Vagina (tissue), 2 donors: ENCODE data around the gene ARMC9. TPM values are rescaled to one million over a fixed set of nuclear protein-coding genes. Genes with fewer than 3 reads are reported as not detected.

Source experiments
- DNase-seq, 2 donors: peaks; one replicate each; pipeline ENCODE4 v3.0.0-alpha.2; 2017; ENCODE audit errors: extremely low spot score in 2 of 2
- H3K27ac ChIP-seq: fragments of 200-600 bp; sonication (generic); one replicate; pipeline ENCODE4 v1.5.1; 2019
- H3K27me3 ChIP-seq: fragments of 200-600 bp; sonication (generic); one replicate; pipeline ENCODE4 v1.5.1; 2019
- H3K36me3 ChIP-seq, 2 donors: fragments of 200-600 bp; sonication (generic); one replicate each; pipeline ENCODE4 v1.5.1; 2017 to 2019
- H3K4me1 ChIP-seq: fragments of 200-600 bp; sonication (generic); one replicate; pipeline ENCODE4 v1.5.1; 2019
- H3K4me3 ChIP-seq, 2 donors: fragments of 200-600 bp; sonication (generic); 1 replicate in 1 of 2; 2 replicates in 1 of 2; pipeline ENCODE4 v1.5.1; 2016 to 2019
- H3K9me3 ChIP-seq: fragments of 200-600 bp; sonication (generic); one replicate; pipeline ENCODE4 v1.5.1; 2019
- CTCF ChIP-seq, 3 experiments: fragments of 450-650 bp in 2 of 3; fragments of 200-600 bp in 1 of 3; sonication (generic) in 1 of 3; IDR thresholded peaks; one replicate each; pipeline ENCODE4 v1.5.1; 2017 to 2019; ENCODE audit warnings: antibody characterized with exemption in 3 of 3, mild to moderate bottlenecking in 2 of 3, moderate library complexity in 2 of 3
- POLR2A ChIP-seq, 2 donors: fragments of 450-650 bp; IDR thresholded peaks; one replicate each; pipeline ENCODE4 v1.6.1; 2017; ENCODE audit warnings: antibody characterized with exemption in 2 of 2, mild to moderate bottlenecking in 2 of 2, moderate library complexity in 2 of 2
- POLR2AphosphoS5 ChIP-seq, 2 donors: sonication (generic); formaldehyde crosslinking; IDR thresholded peaks; one replicate each; pipeline ENCODE4 v1.9.0; 2017; ENCODE audit warnings: antibody characterized with exemption in 2 of 2, mild to moderate bottlenecking in 2 of 2, low read depth in 1 of 2; ENCODE audit not compliant: insufficient read depth in 1 of 2
- intact Hi-C: fragments of 100-400 bp; cut with DNase I; formaldehyde crosslinking; loops from one replicate; pipeline ENCODE4 v1.15.1; 2023
- total RNA-seq: library from RNA; depleted of rRNA; stranded (reverse); fragments of >200 nt; gene quantifications from one replicate; pipeline ENCODE4 v1.2.3, GENCODE V29; 2016

ARMC9 gene
- total RNA-seq, 1 donor from 2014 or later, result 16.0 TPM

GRCh38 chr2:231199219-231199618, 788 bp downstream of the ARMC9 start:
- intact Hi-C loops, result no loop called here
- Histone ChIP-seq H3K27me3 (no peaks in the 10 kb centered on the region), H3K36me3 (no peaks in the 10 kb centered on the region), H3K4me3 (peak overlapping the region; percentile 66 to 80), H3K4me1 (peaks cover 17% of the 10 kb centered on the region), H3K27ac (no peak overlapping the region), H3K9me3 (no peaks in the 10 kb centered on the region)
- no peak for DNase-seq
- no peak for TF ChIP-seq CTCF (IDR thresholded peaks at IDR 0.05)
- TF ChIP-seq POLR2A (IDR thresholded peaks at IDR 0.05), result no peak
- TF ChIP-seq POLR2AphosphoS5 (IDR thresholded peaks at IDR 0.05; ENCODE audit: insufficient read depth in 1 of 2, low read depth in 1 of 2), result no peak

GRCh38 chr2:231200805-231201474, 2.5 kb downstream of the ARMC9 start:
- Histone ChIP-seq H3K4me3 (no peak overlapping the region), H3K36me3 (no peaks in the 10 kb centered on the region), H3K4me1 (peaks cover 17% of the 10 kb centered on the region), H3K27ac (no peak overlapping the region), H3K9me3 (no peaks in the 10 kb centered on the region), H3K27me3 (no peaks in the 10 kb centered on the region)
- TF ChIP-seq POLR2A (IDR thresholded peaks at IDR 0.05) (no peak), POLR2AphosphoS5 (IDR thresholded peaks at IDR 0.05; ENCODE audit: insufficient read depth in 1 of 2, low read depth in 1 of 2) (no peak), CTCF (IDR thresholded peaks at IDR 0.05) (no peak)
- DNase-seq, result no peak
- intact Hi-C loops, result no loop called here

DNA sequence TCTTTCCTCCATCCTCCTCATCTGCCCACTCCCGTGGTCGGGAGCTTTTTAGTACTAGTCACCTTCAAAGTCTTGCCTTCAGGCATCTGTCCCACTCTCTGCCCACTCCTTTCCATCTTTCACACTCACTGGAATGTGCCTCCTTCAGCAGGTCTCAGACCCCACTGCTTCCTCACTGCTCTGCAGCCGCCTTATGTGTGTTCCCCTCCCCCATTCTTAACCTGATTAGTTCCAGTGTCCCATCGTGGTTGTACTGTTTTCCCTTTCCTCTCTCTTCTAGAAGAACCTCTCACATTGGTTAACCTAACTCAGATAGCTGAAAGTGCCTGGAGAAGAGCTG, 3.0 kb downstream of the ARMC9 start:
- no peaks in the 10 kb centered on the region for H3K36me3 ChIP-seq
- TF ChIP-seq CTCF (IDR thresholded peaks at IDR 0.05), result no peak
- no peak for TF ChIP-seq POLR2AphosphoS5 (IDR thresholded peaks at IDR 0.05; ENCODE audit: insufficient read depth in 1 of 2, low read depth in 1 of 2)
- TF ChIP-seq POLR2A (IDR thresholded peaks at IDR 0.05), result no peak
- no peak overlapping the region for H3K27ac ChIP-seq
- DNase-seq, result no peak
- H3K4me1 ChIP-seq, result peaks cover 17% of the 10 kb centered on the region
- H3K9me3 ChIP-seq, result no peaks in the 10 kb centered on the region
- H3K4me3 ChIP-seq, result no peak overlapping the region
- no peaks in the 10 kb centered on the region for H3K27me3 ChIP-seq
- intact Hi-C loops, result no loop called here

- intact Hi-C loops, result no loop called here
- Histone ChIP-seq H3K4me3 (no peak overlapping the region), H3K9me3 (no peaks in the 10 kb centered on the region), H3K4me1 (peaks cover 13% of the 10 kb centered on the region), H3K27ac (no peak overlapping the region), H3K36me3 (no peaks in the 10 kb centered on the region), H3K27me3 (no peaks in the 10 kb centered on the region)
- TF ChIP-seq POLR2AphosphoS5 (IDR thresholded peaks at IDR 0.05; ENCODE audit: insufficient read depth in 1 of 2, low read depth in 1 of 2) (no peak), POLR2A (IDR thresholded peaks at IDR 0.05) (no peak), CTCF (IDR thresholded peaks at IDR 0.05) (no peak)
- no peak for DNase-seq
Observed at GRCh38 chr2:231203087-231203486, 4.7 kb downstream of the ARMC9 start.

DNA sequence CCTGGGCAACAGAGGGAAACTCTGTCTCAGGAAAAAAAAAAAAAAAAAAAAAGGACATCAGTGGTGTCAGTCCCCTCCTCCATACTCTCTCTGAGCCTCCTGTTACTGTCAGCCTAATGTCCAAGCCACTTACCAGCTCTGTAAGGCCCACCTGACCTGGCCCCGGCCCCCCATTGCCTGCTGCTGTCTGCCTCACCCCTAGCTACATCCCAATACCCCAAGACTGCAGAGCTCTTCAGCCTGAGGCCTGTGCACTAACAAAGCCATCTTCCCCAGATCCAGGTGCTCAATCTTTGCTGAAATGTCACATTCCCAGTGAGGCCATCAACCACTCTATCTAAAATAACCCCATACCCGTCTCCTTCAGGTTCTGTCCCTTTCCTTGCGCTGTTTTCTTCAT, 5.7 kb downstream of the ARMC9 start:
- DNase-seq, result no peak
- no peaks in the 10 kb centered on the region for H3K9me3 ChIP-seq
- peaks cover 9% of the 10 kb centered on the region for H3K4me1 ChIP-seq
- H3K27me3 ChIP-seq, result no peaks in the 10 kb centered on the region
- no peak overlapping the region for H3K27ac ChIP-seq
- TF ChIP-seq POLR2A (IDR thresholded peaks at IDR 0.05) (no peak), POLR2AphosphoS5 (IDR thresholded peaks at IDR 0.05; ENCODE audit: insufficient read depth in 1 of 2, low read depth in 1 of 2) (no peak), CTCF (IDR thresholded peaks at IDR 0.05) (no peak)
- H3K36me3 ChIP-seq, result no peaks in the 10 kb centered on the region
- intact Hi-C loops, result no loop called here
- no peak overlapping the region for H3K4me3 ChIP-seq
